ENCODE measurements around the gene PCDHGC5. TPM values are rescaled to one million over a fixed set of nuclear protein-coding genes. Genes with fewer than 3 reads are reported as not detected.

Gene PCDHGC5
- total RNA-seq, 1 donor from 2014 or later: 1.3 TPM

DNA sequence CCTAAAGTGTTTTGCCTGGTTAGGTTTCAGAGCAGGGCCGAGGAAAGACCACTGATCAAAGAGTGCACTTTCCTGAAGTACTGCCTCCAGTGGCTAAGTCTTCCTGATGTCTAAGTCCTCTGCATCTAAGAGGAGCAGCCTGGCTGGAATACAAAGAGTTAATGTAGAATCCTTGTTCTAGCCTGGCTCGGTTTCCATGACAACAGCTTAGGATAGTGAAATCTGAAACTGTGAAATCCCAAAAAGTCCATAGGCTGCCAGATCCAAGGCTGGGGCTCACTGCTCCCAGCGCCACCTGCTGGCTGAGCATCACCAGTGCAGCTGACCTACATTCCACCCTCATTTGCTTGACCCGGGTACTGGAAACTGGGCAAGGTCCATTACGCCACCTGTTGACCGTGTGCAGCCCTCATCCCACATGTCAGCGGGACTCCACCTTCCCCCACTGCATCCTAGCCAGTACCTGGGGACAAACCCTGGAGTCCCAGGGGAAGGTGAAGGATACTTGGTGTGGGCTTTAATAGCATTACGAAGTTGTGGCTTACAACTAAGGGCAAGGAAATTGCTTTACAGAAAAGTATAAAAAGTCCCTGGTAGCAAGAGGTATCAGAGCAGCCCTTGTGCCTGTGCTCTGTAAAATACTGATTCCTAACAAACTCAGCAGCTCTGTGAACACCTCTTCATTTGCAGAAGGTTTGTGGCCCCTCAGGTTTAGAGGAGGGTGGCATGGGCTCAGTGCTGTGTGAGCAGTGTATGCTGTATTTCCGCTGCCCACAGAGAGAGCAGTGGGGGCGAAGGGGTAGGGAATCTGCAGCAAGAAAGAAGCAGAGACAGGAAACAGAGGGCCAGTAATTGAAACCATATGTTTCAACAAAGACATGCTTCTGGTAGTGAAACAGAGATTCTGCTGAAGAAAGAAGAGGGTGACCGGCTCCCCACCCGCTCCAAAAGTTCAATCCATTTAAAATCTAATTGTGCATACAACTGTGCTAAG lies 36.0 kb downstream of the PCDHGC5 start:
- H3K27ac Mint-ChIP-seq: peak overlapping the region; percentile 92
- no peaks in the 10 kb centered on the region for H3K27me3 Mint-ChIP-seq
- TF ChIP-seq, protein P1, sequence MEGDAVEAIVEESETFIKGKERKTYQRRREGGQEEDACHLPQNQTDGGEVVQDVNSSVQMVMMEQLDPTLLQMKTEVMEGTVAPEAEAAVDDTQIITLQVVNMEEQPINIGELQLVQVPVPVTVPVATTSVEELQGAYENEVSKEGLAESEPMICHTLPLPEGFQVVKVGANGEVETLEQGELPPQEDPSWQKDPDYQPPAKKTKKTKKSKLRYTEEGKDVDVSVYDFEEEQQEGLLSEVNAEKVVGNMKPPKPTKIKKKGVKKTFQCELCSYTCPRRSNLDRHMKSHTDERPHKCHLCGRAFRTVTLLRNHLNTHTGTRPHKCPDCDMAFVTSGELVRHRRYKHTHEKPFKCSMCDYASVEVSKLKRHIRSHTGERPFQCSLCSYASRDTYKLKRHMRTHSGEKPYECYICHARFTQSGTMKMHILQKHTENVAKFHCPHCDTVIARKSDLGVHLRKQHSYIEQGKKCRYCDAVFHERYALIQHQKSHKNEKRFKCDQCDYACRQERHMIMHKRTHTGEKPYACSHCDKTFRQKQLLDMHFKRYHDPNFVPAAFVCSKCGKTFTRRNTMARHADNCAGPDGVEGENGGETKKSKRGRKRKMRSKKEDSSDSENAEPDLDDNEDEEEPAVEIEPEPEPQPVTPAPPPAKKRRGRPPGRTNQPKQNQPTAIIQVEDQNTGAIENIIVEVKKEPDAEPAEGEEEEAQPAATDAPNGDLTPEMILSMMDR (IDR thresholded peaks at IDR 0.05; ENCODE audit: unreplicated experiment): peak; percentile 100
- DNase-seq (ENCODE audit: low spot score, unreplicated experiment): peak; percentile 77
- H3K4me3 Mint-ChIP-seq (ENCODE audit: low read depth): no peak overlapping the region
- peaks cover 20% of the 10 kb centered on the region for H3K4me1 Mint-ChIP-seq (ENCODE audit: low read depth)
- H3K36me3 Mint-ChIP-seq (ENCODE audit: insufficient read depth): peaks cover 30% of the 10 kb centered on the region
- no peaks in the 10 kb centered on the region for H3K9me3 Mint-ChIP-seq (ENCODE audit: low read depth)

DNA sequence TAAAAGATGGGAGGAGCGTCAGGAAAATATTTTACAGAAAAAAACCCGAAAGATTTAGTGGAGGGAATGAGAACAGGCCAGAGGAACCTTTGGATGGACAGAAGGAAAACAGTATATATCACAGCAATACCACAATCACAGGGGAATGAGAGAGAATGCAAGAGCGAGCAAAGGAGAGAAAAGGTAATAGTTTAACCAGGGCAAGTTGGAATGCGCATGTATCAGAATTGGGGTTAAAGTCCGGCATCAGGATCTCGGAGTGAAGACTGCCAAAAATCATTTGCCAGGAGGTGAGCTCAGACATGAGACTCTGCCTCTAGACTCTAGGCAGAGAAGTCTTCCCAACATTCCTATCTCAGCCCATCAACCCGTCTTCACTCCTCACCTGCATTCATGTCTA lies 36.8 kb downstream of the PCDHGC5 start:
- H3K27me3 Mint-ChIP-seq: no peaks in the 10 kb centered on the region
- peaks cover 20% of the 10 kb centered on the region for H3K4me1 Mint-ChIP-seq (ENCODE audit: low read depth)
- no peak for DNase-seq (ENCODE audit: low spot score, unreplicated experiment)
- peak overlapping the region; percentile 92 for H3K27ac Mint-ChIP-seq
- H3K9me3 Mint-ChIP-seq (ENCODE audit: low read depth): no peaks in the 10 kb centered on the region
- TF ChIP-seq, protein P1 (IDR thresholded peaks at IDR 0.05; ENCODE audit: unreplicated experiment): no peak
- H3K4me3 Mint-ChIP-seq (ENCODE audit: low read depth): no peak overlapping the region
- H3K36me3 Mint-ChIP-seq (ENCODE audit: insufficient read depth): peaks cover 28% of the 10 kb centered on the region

DNA sequence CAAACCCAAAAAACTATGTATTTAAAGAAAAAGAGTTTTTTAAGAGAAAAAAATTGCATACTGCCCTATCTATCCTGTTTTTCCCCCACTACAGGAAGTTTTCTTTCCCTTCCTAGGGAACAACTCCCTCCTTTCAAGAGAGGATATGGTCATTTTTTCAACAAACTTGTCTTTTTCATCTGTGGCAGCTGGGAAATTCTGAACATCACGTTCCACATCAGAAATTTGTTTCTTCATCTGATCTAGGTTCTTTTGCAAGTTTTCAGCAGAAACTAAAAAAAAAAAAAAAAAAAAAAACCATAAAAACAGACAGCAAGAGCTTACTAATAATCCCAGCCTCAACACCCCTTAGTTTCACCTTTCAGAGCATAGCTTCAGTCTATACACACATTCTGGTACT lies 38.5 kb downstream of the PCDHGC5 start:
- TF ChIP-seq, protein P1 (IDR thresholded peaks at IDR 0.05; ENCODE audit: unreplicated experiment): no peak

DNA sequence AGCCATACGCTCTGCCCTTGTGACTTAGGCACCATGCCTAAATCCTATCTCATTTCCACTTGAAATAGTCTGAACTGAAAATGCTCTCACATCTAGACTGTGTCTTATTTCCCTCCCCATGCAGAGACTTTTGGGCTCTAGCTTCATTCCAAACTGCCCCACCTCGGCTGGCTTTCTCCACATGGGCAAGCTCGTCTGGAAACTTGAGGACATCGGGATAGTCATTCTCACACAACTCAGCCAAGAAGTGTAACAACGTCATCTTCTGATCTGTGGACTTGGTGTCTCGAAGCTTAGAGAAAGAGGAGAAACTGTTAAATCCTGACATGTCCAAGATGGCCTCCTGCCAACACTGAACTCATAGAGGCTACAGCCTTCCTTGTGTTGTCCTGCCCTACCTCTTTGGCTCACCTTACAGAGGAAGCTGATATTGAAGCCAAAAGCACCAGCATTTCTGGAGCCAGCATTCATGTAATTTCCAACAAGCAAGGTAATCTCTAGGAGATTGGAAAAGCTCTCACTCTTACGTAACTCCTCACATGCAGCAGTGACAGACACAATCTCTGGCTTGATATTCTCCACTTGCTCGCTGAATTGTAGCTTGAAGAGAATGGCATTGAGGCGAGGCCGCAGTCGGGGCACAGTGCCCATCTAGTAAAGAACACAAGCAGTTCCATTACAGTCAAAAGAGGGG lies 39.6 kb downstream of the PCDHGC5 start:
- TF ChIP-seq, protein P1 (IDR thresholded peaks at IDR 0.05; ENCODE audit: unreplicated experiment): no peak
- no peak overlapping the region for H3K27ac Mint-ChIP-seq
- DNase-seq (ENCODE audit: low spot score, unreplicated experiment): no peak
- peaks cover 18% of the 10 kb centered on the region for H3K4me1 Mint-ChIP-seq (ENCODE audit: low read depth)
- peaks cover 25% of the 10 kb centered on the region for H3K36me3 Mint-ChIP-seq (ENCODE audit: insufficient read depth)
- H3K4me3 Mint-ChIP-seq (ENCODE audit: low read depth): no peak overlapping the region
- no peaks in the 10 kb centered on the region for H3K27me3 Mint-ChIP-seq
- no peaks in the 10 kb centered on the region for H3K9me3 Mint-ChIP-seq (ENCODE audit: low read depth)

More for the DNA sequence above, 38.5 kb downstream of the PCDHGC5 start:
- no peak overlapping the region for H3K27ac Mint-ChIP-seq
- peaks cover 25% of the 10 kb centered on the region for H3K36me3 Mint-ChIP-seq (ENCODE audit: insufficient read depth)
- H3K4me3 Mint-ChIP-seq (ENCODE audit: low read depth): no peak overlapping the region
- no peaks in the 10 kb centered on the region for H3K9me3 Mint-ChIP-seq (ENCODE audit: low read depth)
- DNase-seq (ENCODE audit: low spot score, unreplicated experiment): no peak
- H3K4me1 Mint-ChIP-seq (ENCODE audit: low read depth): peaks cover 18% of the 10 kb centered on the region
- no peaks in the 10 kb centered on the region for H3K27me3 Mint-ChIP-seq

DNA sequence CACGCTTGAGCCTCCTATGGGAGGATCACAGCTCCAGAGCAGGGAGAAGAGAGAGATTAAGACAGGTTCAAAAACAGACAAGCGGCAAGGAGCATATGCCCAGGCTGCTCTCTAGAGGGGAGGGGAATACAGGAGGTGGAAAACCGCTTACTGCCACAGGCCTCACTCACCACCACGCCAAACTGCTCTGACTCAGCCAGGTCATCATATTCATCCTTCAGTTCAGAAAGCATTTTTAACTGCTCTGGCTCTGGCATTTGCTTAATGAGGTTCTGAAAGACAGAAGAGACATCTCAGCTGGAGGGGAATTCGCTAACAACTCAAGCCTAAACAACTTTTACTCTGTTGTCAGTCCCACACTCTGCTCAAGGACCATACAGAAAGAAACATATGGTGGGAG lies 40.1 kb downstream of the PCDHGC5 start:
- DNase-seq (ENCODE audit: low spot score, unreplicated experiment): no peak
- TF ChIP-seq, protein P1 (IDR thresholded peaks at IDR 0.05; ENCODE audit: unreplicated experiment): no peak
- no peak overlapping the region for H3K4me3 Mint-ChIP-seq (ENCODE audit: low read depth)
- no peaks in the 10 kb centered on the region for H3K27me3 Mint-ChIP-seq
- H3K27ac Mint-ChIP-seq: no peak overlapping the region
- peaks cover 26% of the 10 kb centered on the region for H3K36me3 Mint-ChIP-seq (ENCODE audit: insufficient read depth)
- no peaks in the 10 kb centered on the region for H3K9me3 Mint-ChIP-seq (ENCODE audit: low read depth)
- H3K4me1 Mint-ChIP-seq (ENCODE audit: low read depth): peaks cover 18% of the 10 kb centered on the region

Data from progenitor cell of endocrine pancreas (in vitro differentiated cells).